Osteoblast (primary cell): ENCODE results near the gene STUB1. TPM values are rescaled to one million over a fixed set of nuclear protein-coding genes. Genes with fewer than 3 reads are reported as not detected.
A peak's percentile ranks its signal among the peaks of the same experiment; 100 is the strongest.

Experiments
- DNase-seq: peaks from one replicate; pipeline ENCODE4 v3.0.0; 2011; ENCODE audit warnings: low spot score, mixed read lengths; ENCODE audit not compliant: insufficient read length; ENCODE audit errors: missing footprints
- H2AFZ ChIP-seq: 2 replicates; pipeline ENCODE4 v1.6.0; 2011; ENCODE audit warnings: mild to moderate bottlenecking, low read length
- H3K27ac ChIP-seq: 2 replicates; pipeline ENCODE4 v1.5.1; 2011; ENCODE audit warnings: mild to moderate bottlenecking, low read depth, low read length, moderate library complexity
- H3K27me3 ChIP-seq: 2 replicates; pipeline ENCODE4 v1.6.0; 2012; ENCODE audit warnings: mild to moderate bottlenecking, control low read depth, inconsistent platforms, low read length, moderate library complexity; ENCODE audit not compliant: insufficient read depth
- H3K36me3 ChIP-seq: 2 replicates; pipeline ENCODE4 v1.5.1; 2011; ENCODE audit warnings: mild to moderate bottlenecking, low read length, control low read depth, moderate library complexity; ENCODE audit not compliant: insufficient read depth
- H3K4me1 ChIP-seq: 2 replicates; pipeline ENCODE4 v1.5.1; 2011; ENCODE audit warnings: mild to moderate bottlenecking, low read length, control low read depth, moderate library complexity; ENCODE audit not compliant: insufficient read depth
- H3K4me2 ChIP-seq: 2 replicates; pipeline ENCODE4 v1.6.0; 2011; ENCODE audit warnings: mild to moderate bottlenecking, low read length; ENCODE audit not compliant: insufficient read depth
- H3K4me3 ChIP-seq: fragments of 200-600 bp; sonication (generic); 3 replicates; pipeline ENCODE4 v1.5.1; 2012; ENCODE audit warnings: mild to moderate bottlenecking, low read length, inconsistent platforms; ENCODE audit not compliant: insufficient read depth
- H3K79me2 ChIP-seq: 2 replicates; pipeline ENCODE4 v1.6.0; 2012; ENCODE audit warnings: mild to moderate bottlenecking, low read length, control low read depth, inconsistent platforms; ENCODE audit not compliant: insufficient read depth
- H3K9me3 ChIP-seq: 2 replicates; pipeline ENCODE4 v1.5.1; 2011; ENCODE audit warnings: low read depth, low read length, control low read depth
- H4K20me1 ChIP-seq: 2 replicates; pipeline ENCODE4 v1.6.0; 2012; ENCODE audit warnings: mild to moderate bottlenecking, low read length, control low read depth; ENCODE audit not compliant: insufficient read depth
- CTCF ChIP-seq: IDR thresholded peaks from 2 replicates; pipeline ENCODE4 v1.5.1; 2011; ENCODE audit warnings: mild to moderate bottlenecking, low read depth, low read length, moderate library complexity; ENCODE audit errors: extremely low read depth
- total RNA-seq: library from RNA; depleted of rRNA; stranded (reverse); fragments of >200 nt; gene quantifications from 2 replicates; pipeline ENCODE4 v1.2.3, GENCODE V29; 2012

STUB1 gene
- total RNA-seq, 1 donor = 102 TPM

GRCh38 chr16:726438-727290 lies 46.5 kb downstream of the STUB1 start, which contains the start of the genes CCDC78 and HAGHL:
TSS of gene CCDC78 (minus strand) at chr16:726443. CDS start at chr16:726367, 76 bp downstream.
TSS of gene HAGHL (plus strand) at chr16:727106. CDS start at chr16:727510, 404 bp downstream.
- no peaks in the 10 kb centered on the region for H3K36me3 ChIP-seq
- H2AFZ ChIP-seq = peak within 1 kb of the TSS; percentile 22
- no peaks in the 10 kb centered on the region for H3K9me3 ChIP-seq
- peak; percentile 95 for DNase-seq
- no peak within 1 kb of the TSS for H3K27ac ChIP-seq
- H3K79me2 ChIP-seq = no peaks in the 10 kb centered on the region
- peak within 1 kb of the TSS; percentile 72 for H3K4me3 ChIP-seq
- no peaks in the 10 kb centered on the region for H3K27me3 ChIP-seq
- peak within 1 kb of the TSS; percentile 80 for H3K4me2 ChIP-seq
- H4K20me1 ChIP-seq = peaks cover 7% of the 10 kb centered on the region
- peaks cover 5% of the 10 kb centered on the region for H3K4me1 ChIP-seq
- TF ChIP-seq CTCF = no peak

GRCh38 chr16:727291-727977 lies 47.2 kb downstream of the STUB1 start:
- Histone ChIP-seq H3K79me2 (no peaks in the 10 kb centered on the region), H3K9me3 (no peaks in the 10 kb centered on the region), H3K27ac (no peak overlapping the region), H4K20me1 (peaks cover 4% of the 10 kb centered on the region), H3K4me1 (peaks cover 5% of the 10 kb centered on the region), H3K4me2 (peak overlapping the region; percentile 80), H3K27me3 (no peaks in the 10 kb centered on the region), H2AFZ (peak overlapping the region; percentile 22), H3K4me3 (peak overlapping the region; percentile 72), H3K36me3 (no peaks in the 10 kb centered on the region)
- TF ChIP-seq CTCF = no peak
- no peak for DNase-seq

- no peak overlapping the region for H2AFZ ChIP-seq
- peak; percentile 98 for DNase-seq
- peaks cover 5% of the 10 kb centered on the region for H4K20me1 ChIP-seq
- no peak for TF ChIP-seq CTCF
- peaks cover 2% of the 10 kb centered on the region for H3K36me3 ChIP-seq
- peak overlapping the region; percentile 39 for H3K4me3 ChIP-seq
- peaks cover 5% of the 10 kb centered on the region for H3K4me1 ChIP-seq
- no peaks in the 10 kb centered on the region for H3K79me2 ChIP-seq
- no peak overlapping the region for H3K27ac ChIP-seq
- no peaks in the 10 kb centered on the region for H3K27me3 ChIP-seq
- H3K9me3 ChIP-seq = no peaks in the 10 kb centered on the region
- H3K4me2 ChIP-seq = peak overlapping the region; percentile 80
Observed at GRCh38 chr16:728131-728889, 48.1 kb downstream of the STUB1 start.
